Measurements from ENCODE around the gene IL1RL2.

DNA sequence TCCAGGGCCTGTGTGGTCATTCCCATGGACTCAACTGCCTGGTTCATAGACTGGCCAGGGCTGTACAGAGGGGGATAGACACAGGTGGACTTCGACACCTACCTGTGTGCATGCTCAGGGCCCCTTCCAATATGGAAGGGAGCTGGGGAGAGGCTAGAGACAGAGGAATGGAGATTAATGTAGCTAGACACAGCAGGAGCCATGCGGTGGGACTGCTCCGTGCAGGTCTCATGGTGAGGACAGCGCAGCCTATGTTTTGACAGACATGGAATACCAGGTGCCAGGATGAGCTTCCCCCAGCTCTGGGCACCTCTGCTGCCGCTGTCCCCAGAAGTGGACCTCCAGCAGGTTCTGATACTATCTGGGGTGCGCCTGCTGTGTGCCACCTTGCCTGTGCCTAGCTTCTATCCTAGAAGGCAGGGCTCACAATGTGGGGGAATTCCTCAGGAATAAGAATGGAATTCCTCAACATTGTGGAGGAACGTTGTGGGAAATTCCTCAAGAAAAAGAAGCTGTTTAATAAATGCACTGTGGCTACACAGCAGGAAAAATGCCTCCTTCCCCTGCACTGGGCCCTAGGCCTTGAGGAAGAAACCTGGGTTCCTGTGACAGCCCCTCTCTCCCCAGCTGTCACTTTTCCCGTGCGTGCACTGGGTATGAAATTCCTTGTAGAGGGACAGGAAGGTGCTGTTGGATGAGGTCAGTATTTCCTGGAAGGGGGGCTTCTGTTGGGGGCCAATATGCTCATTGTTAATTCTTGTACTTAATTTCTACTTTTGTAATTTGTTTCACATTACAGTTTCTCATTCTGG, 37.0 kb upstream of the IL1RL2 start:
- TF ChIP-seq POLR2A (IDR thresholded peaks at IDR 0.05): no peak
- TF ChIP-seq CTCF (IDR thresholded peaks at IDR 0.05): no peak

All from lower leg skin (tissue), 3 donors.